MM.1S (cell line): ENCODE data around the gene ERICH6B.

ENCODE experiments used
- DNase-seq: peaks from one replicate; pipeline ENCODE4 v3.0.0-alpha.2; 2015
- H2AFZ ChIP-seq: fragments of 300-600 bp; sonication (generic); 2 replicates; pipeline ENCODE4 v1.6.0; 2016; ENCODE audit warnings: antibody characterized with exemption, low read length
- H3F3A ChIP-seq: fragments of 300-600 bp; sonication (generic); 2 replicates; pipeline ENCODE4 v1.6.1; 2016; ENCODE audit warnings: mild to moderate bottlenecking, antibody characterized with exemption, low read length, moderate library complexity, mixed read lengths; ENCODE audit not compliant: insufficient read depth
- H3K27ac ChIP-seq: fragments of 300-600 bp; sonication (generic); 2 replicates; pipeline ENCODE4 v1.5.1; 2016; ENCODE audit warnings: mild to moderate bottlenecking, low read length
- H3K27me3 ChIP-seq: fragments of 300-600 bp; sonication (generic); replicated peaks from 2 replicates; pipeline ENCODE4 v1.6.0; 2016; ENCODE audit warnings: low read length; ENCODE audit not compliant: insufficient read depth
- H3K36me3 ChIP-seq: fragments of 300-600 bp; sonication (generic); replicated peaks from 2 replicates; pipeline ENCODE4 v1.6.1; 2016; ENCODE audit warnings: mild to moderate bottlenecking, low read length, mixed read lengths; ENCODE audit not compliant: insufficient read depth
- H3K4me1 ChIP-seq: fragments of 300-600 bp; sonication (generic); 2 replicates; pipeline ENCODE4 v1.6.1; 2016; ENCODE audit warnings: low read length, mixed read lengths
- H3K4me2 ChIP-seq: fragments of 300-600 bp; sonication (generic); 2 replicates; pipeline ENCODE4 v1.6.0; 2016; ENCODE audit warnings: low read depth, low read length
- H3K4me3 ChIP-seq: fragments of 300-600 bp; sonication (generic); 2 replicates; pipeline ENCODE4 v1.5.1; 2016; ENCODE audit warnings: low read length, mixed read lengths
- H3K79me2 ChIP-seq: fragments of 300-600 bp; sonication (generic); 2 replicates; pipeline ENCODE4 v1.6.1; 2016; ENCODE audit warnings: mixed run types, low read length, mixed read lengths
- H3K9ac ChIP-seq: fragments of 300-600 bp; sonication (generic); 2 replicates; pipeline ENCODE4 v1.6.1; 2016; ENCODE audit warnings: low read length, mixed read lengths
- H3K9me2 ChIP-seq: fragments of 300-600 bp; sonication (generic); replicated peaks from 2 replicates; pipeline ENCODE4 v1.6.1; 2016; ENCODE audit warnings: mild to moderate bottlenecking, low read length, mixed read lengths; ENCODE audit not compliant: insufficient read depth
- H3K9me3 ChIP-seq: fragments of 300-600 bp; sonication (generic); replicated peaks from 2 replicates; pipeline ENCODE4 v1.6.1; 2016; ENCODE audit warnings: mild to moderate bottlenecking, low read length, mixed read lengths; ENCODE audit not compliant: insufficient read depth
- H4K20me1 ChIP-seq: fragments of 300-600 bp; sonication (generic); 2 replicates; pipeline ENCODE4 v1.6.1; 2016; ENCODE audit warnings: mild to moderate bottlenecking, low read length, moderate library complexity, mixed read lengths; ENCODE audit not compliant: insufficient read depth
- CTCF ChIP-seq: fragments of 300-600 bp; sonication (generic); IDR thresholded peaks from 2 replicates; pipeline ENCODE4 v1.5.1; 2016; ENCODE audit warnings: antibody characterized with exemption, low read length, mixed read lengths
- EZH2 ChIP-seq: fragments of 300-600 bp; sonication (generic); optimal IDR thresholded peaks from 2 replicates; pipeline ENCODE3; 2017; ENCODE audit warnings: low read depth, mild to moderate bottlenecking, antibody characterized with exemption, low read length, mixed read lengths
- EZH2phosphoT487 ChIP-seq: fragments of 300-600 bp; sonication (generic); IDR thresholded peaks from 2 replicates; pipeline ENCODE4 v1.6.1; 2018; ENCODE audit warnings: antibody characterized with exemption, low read length

ERICH6B gene

GRCh38 chr13:45518525-45519245 lies 96.9 kb downstream of the ERICH6B start:
- no peak overlapping the region for H3K27ac ChIP-seq
- no peaks in the 10 kb centered on the region for H3K9me3 ChIP-seq
- no peaks in the 10 kb centered on the region for H3K4me1 ChIP-seq
- H3K27me3 ChIP-seq: no peaks in the 10 kb centered on the region
- H3F3A ChIP-seq: no peaks in the 10 kb centered on the region
- DNase-seq: no peak
- H3K36me3 ChIP-seq: no peaks in the 10 kb centered on the region
- no peaks in the 10 kb centered on the region for H4K20me1 ChIP-seq
- TF ChIP-seq EZH2phosphoT487 (no peak), EZH2 (no peak), CTCF (no peak)
- H3K9me2 ChIP-seq: no peaks in the 10 kb centered on the region
- no peak overlapping the region for H3K4me3 ChIP-seq
- no peaks in the 10 kb centered on the region for H3K79me2 ChIP-seq
- H2AFZ ChIP-seq: no peak overlapping the region
- H3K4me2 ChIP-seq: no peak overlapping the region
- no peak overlapping the region for H3K9ac ChIP-seq

- no peaks in the 10 kb centered on the region for H3K79me2 ChIP-seq
- TF ChIP-seq EZH2: no peak
- H3K9ac ChIP-seq: no peak overlapping the region
- H4K20me1 ChIP-seq: no peaks in the 10 kb centered on the region
- H3K4me1 ChIP-seq: no peaks in the 10 kb centered on the region
- H2AFZ ChIP-seq: no peak overlapping the region
- DNase-seq: no peak
- no peaks in the 10 kb centered on the region for H3K27me3 ChIP-seq
- no peaks in the 10 kb centered on the region for H3F3A ChIP-seq
- no peak overlapping the region for H3K27ac ChIP-seq
- no peaks in the 10 kb centered on the region for H3K9me2 ChIP-seq
- H3K4me2 ChIP-seq: no peak overlapping the region
- H3K36me3 ChIP-seq: no peaks in the 10 kb centered on the region
- H3K9me3 ChIP-seq: no peaks in the 10 kb centered on the region
- no peak overlapping the region for H3K4me3 ChIP-seq
Measured at GRCh38 chr13:45516757-45517156, 98.8 kb downstream of the ERICH6B start.

GRCh38 chr13:45512098-45512496 lies 103.4 kb downstream of the ERICH6B start:
- Histone ChIP-seq H3K9me3 (no peaks in the 10 kb centered on the region), H3K36me3 (no peaks in the 10 kb centered on the region), H3F3A (no peaks in the 10 kb centered on the region), H4K20me1 (no peaks in the 10 kb centered on the region), H3K4me3 (no peak overlapping the region), H3K9me2 (no peaks in the 10 kb centered on the region), H3K9ac (no peak overlapping the region), H3K4me1 (no peaks in the 10 kb centered on the region), H3K27ac (no peak overlapping the region), H3K4me2 (no peak overlapping the region), H3K79me2 (no peaks in the 10 kb centered on the region), H3K27me3 (no peaks in the 10 kb centered on the region), H2AFZ (no peak overlapping the region)
- DNase-seq: no peak
- TF ChIP-seq EZH2phosphoT487 (no peak), CTCF (no peak), EZH2 (no peak)

- H3K27me3 ChIP-seq: no peaks in the 10 kb centered on the region
- H3K79me2 ChIP-seq: no peaks in the 10 kb centered on the region
- no peaks in the 10 kb centered on the region for H3K9me3 ChIP-seq
- no peaks in the 10 kb centered on the region for H3K4me1 ChIP-seq
- no peak overlapping the region for H3K27ac ChIP-seq
- H4K20me1 ChIP-seq: no peaks in the 10 kb centered on the region
- no peaks in the 10 kb centered on the region for H3K9me2 ChIP-seq
- no peaks in the 10 kb centered on the region for H3F3A ChIP-seq
- no peak overlapping the region for H3K4me3 ChIP-seq
- no peak overlapping the region for H3K9ac ChIP-seq
- TF ChIP-seq EZH2phosphoT487 (no peak), EZH2 (no peak), CTCF (peak; percentile 64)
- no peak overlapping the region for H2AFZ ChIP-seq
- no peaks in the 10 kb centered on the region for H3K36me3 ChIP-seq
- peak; percentile 6 for DNase-seq
- H3K4me2 ChIP-seq: no peak overlapping the region
Measured at GRCh38 chr13:45511310-45512097, 104.0 kb downstream of the ERICH6B start.
